GM19467 (cell line): Measurements from ENCODE around the gene RAB10.
"Not testable (repeated sequence)": the region's sequence is repeated elsewhere in the genome, so short reads cannot be mapped to it uniquely, and the experiment has no call there.

ENCODE experiments used
- ATAC-seq: cut with Tn5 transposase; IDR thresholded peaks from one replicate; pipeline ENCODE4 v1.9.1; 2021; ENCODE audit warnings: mild to moderate bottlenecking, moderate library complexity; ENCODE audit not compliant: unreplicated experiment

Gene RAB10

GRCh38 chr2:26086779-26087178 lies 52.9 kb downstream of the RAB10 start:
- ATAC-seq = no peak

GRCh38 chr2:26088038-26088643 lies 54.3 kb downstream of the RAB10 start:
- ATAC-seq = no peak

- not testable (repeated sequence) for ATAC-seq
These were observed 55.0 kb downstream of the RAB10 start for GRCh38 chr2:26088931-26089330.

- ATAC-seq = no peak
These were observed 55.5 kb downstream of the RAB10 start for GRCh38 chr2:26089337-26089736.

GRCh38 chr2:26095758-26096157 lies 61.9 kb downstream of the RAB10 start:
- ATAC-seq = no peak

GRCh38 chr2:26099933-26100332 lies 66.0 kb downstream of the RAB10 start:
- no peak for ATAC-seq

GRCh38 chr2:26100384-26100783 lies 66.5 kb downstream of the RAB10 start:
- ATAC-seq = no peak

GRCh38 chr2:26103752-26104151 lies 69.9 kb downstream of the RAB10 start:
- no peak for ATAC-seq

GRCh38 chr2:26108701-26109100 lies 74.8 kb downstream of the RAB10 start:
- ATAC-seq = not testable (repeated sequence)

- no peak for ATAC-seq
These were observed 78.3 kb downstream of the RAB10 start for GRCh38 chr2:26112201-26112600.

- no peak for ATAC-seq
These were observed 80.3 kb downstream of the RAB10 start for GRCh38 chr2:26114151-26114550.

- ATAC-seq = no peak
These were observed 84.8 kb downstream of the RAB10 start for GRCh38 chr2:26118682-26119081.

GRCh38 chr2:26119521-26119920 lies 85.6 kb downstream of the RAB10 start:
- no peak for ATAC-seq

- ATAC-seq = no peak
These were observed 88.7 kb downstream of the RAB10 start for GRCh38 chr2:26122630-26123029.

GRCh38 chr2:26123426-26123825 lies 89.5 kb downstream of the RAB10 start:
- no peak for ATAC-seq

- ATAC-seq = no peak
These were observed 92.2 kb downstream of the RAB10 start for GRCh38 chr2:26126074-26126473.

GRCh38 chr2:26128176-26128575 lies 94.3 kb downstream of the RAB10 start:
- ATAC-seq = no peak

GRCh38 chr2:26130763-26131162 lies 96.9 kb downstream of the RAB10 start:
- ATAC-seq = no peak

GRCh38 chr2:26136451-26136850 lies 102.6 kb downstream of the RAB10 start:
- no peak for ATAC-seq

GRCh38 chr2:26139269-26140183 lies 105.6 kb downstream of the RAB10 start:
- ATAC-seq = no peak

GRCh38 chr2:26141145-26141769 lies 107.4 kb downstream of the RAB10 start:
- ATAC-seq = no peak

- no peak for ATAC-seq
These were observed 110.1 kb downstream of the RAB10 start for GRCh38 chr2:26144031-26144430.
